A673 (cell line): ENCODE data around the gene CCM2. TPM values are rescaled to one million over a fixed set of nuclear protein-coding genes. Genes with fewer than 3 reads are reported as not detected.

Experiments
- BruUV-seq: library from RNA; stranded (reverse); fragments of 400-500 nt; replicated peaks from 2 replicates; lab custom pipeline; 2021; lab: Mats Ljungman, UMichigan
- CTCF ChIA-PET: fragments of 300-600 bp; sonication (Branson Sonifier 250); formaldehyde crosslinking; loops from one replicate; lab custom pipeline; 2022; ENCODE audit warnings: antibody characterized with exemption; lab: Charles Lee
- POLR2A ChIA-PET: fragments of 300-600 bp; sonication (Branson Sonifier 250); formaldehyde crosslinking; loops from one replicate; lab custom pipeline; 2022; ENCODE audit warnings: antibody characterized with exemption; ENCODE audit not compliant: low non-redundant PET; lab: Charles Lee
- DNase-seq: peaks from one replicate; pipeline ENCODE4 v3.0.0-alpha.2; 2015; ENCODE audit warnings: low spot score
- H3K27ac ChIP-seq: fragments of 200-600 bp; sonication (generic); 2 replicates; pipeline ENCODE4 v1.5.1; 2016; ENCODE audit warnings: mixed run types, low read depth, mild to moderate bottlenecking, mixed read lengths, antibody characterized with exemption, low read length; ENCODE audit not compliant: poor library complexity, severe bottlenecking
- H3K27me3 ChIP-seq: fragments of 200-600 bp; sonication (generic); replicated peaks from 2 replicates; pipeline ENCODE4 v1.6.1; 2017; ENCODE audit warnings: mixed run types, low read depth, mild to moderate bottlenecking, mixed read lengths, antibody characterized with exemption, low read length; ENCODE audit not compliant: insufficient read depth, poor library complexity
- H3K36me3 ChIP-seq: fragments of 200-600 bp; sonication (generic); 2 replicates; pipeline ENCODE4 v1.6.1; 2016; ENCODE audit warnings: mixed run types, mild to moderate bottlenecking, mixed read lengths, antibody characterized with exemption, low read length; ENCODE audit not compliant: insufficient read depth, poor library complexity, severe bottlenecking
- H3K4me1 ChIP-seq: fragments of 200-600 bp; sonication (generic); 2 replicates; pipeline ENCODE4 v1.6.1; 2017; ENCODE audit warnings: mixed run types, mild to moderate bottlenecking, mixed read lengths, antibody characterized with exemption, low read length; ENCODE audit not compliant: insufficient read depth, poor library complexity, severe bottlenecking
- H3K4me3 ChIP-seq: fragments of 200-600 bp; sonication (generic); 2 replicates; pipeline ENCODE4 v1.5.1; 2016; ENCODE audit warnings: low read depth, mixed run types, mild to moderate bottlenecking, mixed read lengths, low read length; ENCODE audit not compliant: poor library complexity, severe bottlenecking
- H3K9me3 ChIP-seq: fragments of 200-600 bp; sonication (generic); 2 replicates; pipeline ENCODE4 v1.6.1; 2016; ENCODE audit warnings: mixed run types, low read depth, mild to moderate bottlenecking, mixed read lengths, antibody characterized with exemption, low read length; ENCODE audit not compliant: poor library complexity, severe bottlenecking
- CTCF ChIP-seq: fragments of 300-800, 200-600 bp; sonication (generic); conservative IDR thresholded peaks from 2 replicates; pipeline ENCODE4 v1.5.1; 2017; ENCODE audit warnings: low read depth, mild to moderate bottlenecking, antibody characterized with exemption, low read length, moderate library complexity, mixed read lengths
- EZH2 ChIP-seq: fragments of 200-600 bp; sonication (generic); IDR thresholded peaks from 2 replicates; pipeline ENCODE4 v1.6.1; 2017; ENCODE audit warnings: borderline replicate concordance, low read depth, mild to moderate bottlenecking, mixed read lengths, antibody characterized with exemption, low read length; ENCODE audit not compliant: poor library complexity, severe bottlenecking
- intact Hi-C: fragments of 100-400 bp; cut with micrococcal nuclease; formaldehyde crosslinking; loops from one replicate; pipeline ENCODE4 v1.10.0; 2022; ENCODE audit not compliant: unreplicated experiment
- total RNA-seq: library from RNA; stranded (reverse); gene quantifications from 2 replicates; pipeline ENCODE4 v1.2.3, GENCODE V29; 2021

CCM2 gene
- total RNA-seq, 1 experiment from 2014 or later = 35.2 TPM

DNA sequence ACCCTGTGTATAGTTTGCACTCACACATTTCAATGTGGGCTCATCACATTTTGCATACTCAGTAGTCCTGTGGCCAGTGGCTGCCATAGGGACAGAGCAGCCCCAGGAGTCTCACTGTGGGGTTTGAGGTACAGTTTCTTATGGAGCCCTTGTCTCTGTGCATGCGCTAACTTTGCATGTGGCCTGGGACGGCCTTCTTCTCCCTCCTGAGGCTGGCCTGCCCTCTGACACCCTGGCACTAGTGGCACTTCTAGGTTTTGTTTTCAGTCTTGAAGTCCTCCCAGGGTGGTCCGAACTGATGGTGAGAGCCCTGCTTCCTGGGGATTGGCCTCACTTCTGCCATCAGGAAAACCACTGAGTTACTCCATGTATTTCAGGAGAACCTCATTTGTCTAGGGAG is 67.6 kb downstream of the CCM2 start:
- Histone ChIP-seq H3K27me3 (no peaks in the 10 kb centered on the region), H3K27ac (no peak overlapping the region), H3K9me3 (no peaks in the 10 kb centered on the region), H3K4me1 (no peaks in the 10 kb centered on the region), H3K36me3 (peaks cover 9% of the 10 kb centered on the region), H3K4me3 (no peak overlapping the region)
- intact Hi-C loops = no loop called here
- CTCF ChIA-PET = no interaction called here
- POLR2A ChIA-PET = no interaction called here
- no peak for DNase-seq
- BruUV-seq = no TSS peak
- TF ChIP-seq CTCF (no peak), EZH2 (no peak)

- Histone ChIP-seq H3K27ac (no peak overlapping the region), H3K36me3 (peaks cover 9% of the 10 kb centered on the region), H3K9me3 (no peaks in the 10 kb centered on the region), H3K4me3 (no peak overlapping the region), H3K27me3 (no peaks in the 10 kb centered on the region), H3K4me1 (no peaks in the 10 kb centered on the region)
- no peak for TF ChIP-seq EZH2
- no peak for TF ChIP-seq CTCF
- intact Hi-C loops = no loop called here
- POLR2A ChIA-PET = no interaction called here
- no TSS peak for BruUV-seq
- DNase-seq = no peak
- CTCF ChIA-PET = no interaction called here
Measured at GRCh38 chr7:45068236-45069023, 68.4 kb downstream of the CCM2 start.

- no peaks in the 10 kb centered on the region for H3K27me3 ChIP-seq
- no peak for DNase-seq
- TF ChIP-seq CTCF (no peak), EZH2 (no peak)
- no TSS peak for BruUV-seq
- no peaks in the 10 kb centered on the region for H3K4me1 ChIP-seq
- H3K9me3 ChIP-seq = no peaks in the 10 kb centered on the region
- ChIA-PET CTCF (no interaction called here), POLR2A (no interaction called here)
- no peak overlapping the region for H3K27ac ChIP-seq
- no peak overlapping the region for H3K4me3 ChIP-seq
- H3K36me3 ChIP-seq = peaks cover 5% of the 10 kb centered on the region
- intact Hi-C loops = no loop called here
Measured at GRCh38 chr7:45069444-45070253, 69.6 kb downstream of the CCM2 start.
